EH (cell line): ENCODE data around the gene HACL1.
A peak's percentile ranks its signal among the peaks of the same experiment; 100 is the strongest.

Experiments
- DNase-seq: peaks from one replicate; pipeline ENCODE4 v3.0.0-alpha.2; 2015; ENCODE audit warnings: low read depth

HACL1 gene

GRCh38 chr3:15601399-15602145, at the start of gene HACL1, which contains the start of gene BTD:
HACL1 (minus strand) TSS chr3:15601569; CDS start chr3:15601463, 106 bp downstream.
BTD (plus strand) TSS chr3:15601745; CDS start chr3:15635440, 33,695 bp downstream.
- DNase-seq = peak; percentile 100

- no peak for DNase-seq
Measured at GRCh38 chr3:15649858-15650257, 48.5 kb upstream of the HACL1 start.

GRCh38 chr3:15649341-15649740, 48.0 kb upstream of the HACL1 start:
- no peak for DNase-seq

- peak; percentile 97 for DNase-seq
Measured at GRCh38 chr3:15647611-15648167, 46.3 kb upstream of the HACL1 start.

- DNase-seq = peak; percentile 99
Measured at GRCh38 chr3:15646851-15647511, 45.6 kb upstream of the HACL1 start.

GRCh38 chr3:15645740-15646501, 44.6 kb upstream of the HACL1 start:
- peak; percentile 97 for DNase-seq

- DNase-seq = no peak
Measured at GRCh38 chr3:15645246-15645645, 43.9 kb upstream of the HACL1 start.

GRCh38 chr3:15638891-15639262, 37.5 kb upstream of the HACL1 start:
- peak; percentile 66 for DNase-seq

GRCh38 chr3:15638193-15638890, 37.0 kb upstream of the HACL1 start:
- peak; percentile 43 for DNase-seq

GRCh38 chr3:15637131-15637951, 36.0 kb upstream of the HACL1 start:
- no peak for DNase-seq

- peak; percentile 97 for DNase-seq
Measured at GRCh38 chr3:15636028-15636709, 34.8 kb upstream of the HACL1 start.

GRCh38 chr3:15635121-15635661, 33.8 kb upstream of the HACL1 start:
- DNase-seq = peak; percentile 95

GRCh38 chr3:15634671-15635070, 33.3 kb upstream of the HACL1 start:
- peak; percentile 60 for DNase-seq

- peak; percentile 58 for DNase-seq
Measured at GRCh38 chr3:15633766-15634598, 32.6 kb upstream of the HACL1 start.

GRCh38 chr3:15633159-15633558, 31.8 kb upstream of the HACL1 start:
- DNase-seq = no peak

- DNase-seq = no peak
Measured at GRCh38 chr3:15632212-15632580, 30.8 kb upstream of the HACL1 start.

- peak; percentile 32 for DNase-seq
Measured at GRCh38 chr3:15631426-15632211, 30.2 kb upstream of the HACL1 start.

GRCh38 chr3:15630646-15631350, 29.4 kb upstream of the HACL1 start:
- DNase-seq = peak; percentile 95
